H9 (cell line): ENCODE measurements around the gene SELENOF. TPM values are rescaled to one million over a fixed set of nuclear protein-coding genes. Genes with fewer than 3 reads are reported as not detected.
A peak's percentile ranks its signal among the peaks of the same experiment; 100 is the strongest.

Experiments
- DNase-seq: peaks from one replicate; pipeline ENCODE4 v3.0.0-alpha.2; 2017
- H2AFZ ChIP-seq: one replicate; pipeline ENCODE4 v1.6.1; 2013; ENCODE audit warnings: mild to moderate bottlenecking, low read length, control low read depth, moderate library complexity
- H2AK5ac ChIP-seq: 2 replicates; pipeline ENCODE4 v1.6.1; 2013; ENCODE audit warnings: low read length, control low read depth, mixed read lengths; ENCODE audit not compliant: insufficient read length
- H2BK120ac ChIP-seq: one replicate; pipeline ENCODE4 v1.6.1; 2013; ENCODE audit warnings: low read depth, mild to moderate bottlenecking, low read length, control low read depth, inconsistent platforms; ENCODE audit not compliant: poor library complexity, severe bottlenecking
- H2BK12ac ChIP-seq: 2 replicates; pipeline ENCODE4 v1.6.1; 2013; ENCODE audit warnings: low read length, control low read depth, mixed read lengths, low read depth; ENCODE audit not compliant: insufficient read length
- H2BK15ac ChIP-seq: 2 replicates; pipeline ENCODE4 v1.6.1; 2013; ENCODE audit warnings: low read depth, low read length, control low read depth
- H2BK20ac ChIP-seq: one replicate; pipeline ENCODE4 v1.6.1; 2013; ENCODE audit warnings: low read depth, mild to moderate bottlenecking, low read length, control low read depth, inconsistent platforms; ENCODE audit not compliant: poor library complexity, severe bottlenecking
- H2BK5ac ChIP-seq: 2 replicates; pipeline ENCODE4 v1.6.1; 2013; ENCODE audit warnings: low read length, control low read depth, mixed read lengths; ENCODE audit not compliant: insufficient read length
- H3K14ac ChIP-seq: 2 replicates; pipeline ENCODE4 v1.6.1; 2013; ENCODE audit warnings: low read length, control low read depth; ENCODE audit not compliant: insufficient read depth
- H3K18ac ChIP-seq: 2 replicates; pipeline ENCODE4 v1.6.1; 2013; ENCODE audit warnings: low read depth, mild to moderate bottlenecking, mixed read lengths, low read length, control low read depth; ENCODE audit not compliant: insufficient read length
- H3K23ac ChIP-seq: 2 replicates; pipeline ENCODE4 v1.6.1; 2013; ENCODE audit warnings: low read length, control low read depth, mixed read lengths, low read depth; ENCODE audit not compliant: insufficient read length
- H3K23me2 ChIP-seq: 2 replicates; pipeline ENCODE4 v1.6.1; 2013; ENCODE audit warnings: low read depth, mild to moderate bottlenecking, mixed read lengths, low read length, control low read depth; ENCODE audit not compliant: insufficient read length, poor library complexity, severe bottlenecking
- H3K27ac ChIP-seq: 2 replicates; pipeline ENCODE4 v1.5.1; 2013; ENCODE audit warnings: low read length, control low read depth, mixed read lengths, low read depth; ENCODE audit not compliant: insufficient read length
- H3K27me3 ChIP-seq: 2 replicates; pipeline ENCODE4 v1.6.1; 2013; ENCODE audit warnings: low read length, control low read depth, inconsistent platforms; ENCODE audit not compliant: insufficient read depth
- H3K4ac ChIP-seq: 2 replicates; pipeline ENCODE4 v1.6.1; 2013; ENCODE audit warnings: low read depth, mild to moderate bottlenecking, control low read depth, inconsistent platforms, low read length, moderate library complexity
- H3K4me1 ChIP-seq: 2 replicates; pipeline ENCODE4 v1.6.1; 2013; ENCODE audit warnings: low read length, control low read depth, inconsistent platforms; ENCODE audit not compliant: insufficient read depth
- H3K4me2 ChIP-seq: 2 replicates; pipeline ENCODE4 v1.6.1; 2013; ENCODE audit warnings: low read length, control low read depth, mixed read lengths; ENCODE audit not compliant: insufficient read length, insufficient read depth
- H3K56ac ChIP-seq: 2 replicates; pipeline ENCODE4 v1.6.1; 2013; ENCODE audit warnings: low read depth, mild to moderate bottlenecking, mixed read lengths, low read length, control low read depth; ENCODE audit not compliant: insufficient read length
- H3K79me1 ChIP-seq: 2 replicates; pipeline ENCODE4 v1.6.1; 2013; ENCODE audit warnings: low read depth, mild to moderate bottlenecking, moderate library complexity, low read length, control low read depth, inconsistent platforms; ENCODE audit not compliant: insufficient read depth, poor library complexity, severe bottlenecking
- H3K79me2 ChIP-seq: 2 replicates; pipeline ENCODE4 v1.6.1; 2013; ENCODE audit warnings: low read length, control low read depth, inconsistent platforms; ENCODE audit not compliant: insufficient read depth
- H3K9ac ChIP-seq: 2 replicates; pipeline ENCODE4 v1.6.1; 2013; ENCODE audit warnings: low read length, control low read depth, mixed read lengths; ENCODE audit not compliant: insufficient read length; ENCODE audit errors: extremely low read depth
- H3K9me3 ChIP-seq: one replicate; pipeline ENCODE4 v1.6.1; 2013; ENCODE audit warnings: low read depth, low read length, inconsistent platforms; ENCODE audit not compliant: control insufficient read depth
- H3T11ph ChIP-seq: one replicate; pipeline ENCODE4 v1.6.1; 2013; ENCODE audit warnings: mild to moderate bottlenecking, low read length, control low read depth, inconsistent platforms
- H4K20me1 ChIP-seq: one replicate; pipeline ENCODE4 v1.6.1; 2013; ENCODE audit not compliant: control insufficient read depth, insufficient read length, insufficient read depth
- H4K5ac ChIP-seq: 2 replicates; pipeline ENCODE4 v1.6.1; 2013; ENCODE audit warnings: low read depth, mild to moderate bottlenecking, mixed read lengths, low read length, control low read depth; ENCODE audit not compliant: insufficient read length
- H4K8ac ChIP-seq: replicated peaks from 2 replicates; pipeline ENCODE4 v1.6.1; 2013; ENCODE audit warnings: low read length, control low read depth, mixed read lengths, low read depth; ENCODE audit not compliant: insufficient read length
- H4K91ac ChIP-seq: 2 replicates; pipeline ENCODE4 v1.6.1; 2013; ENCODE audit warnings: low read depth, mild to moderate bottlenecking, moderate library complexity, mixed read lengths, low read length, control low read depth; ENCODE audit not compliant: insufficient read length
- H3K27ac Mint-ChIP-seq, 3 experiments: 2 replicates in 2 of 3; 3 replicates in 1 of 3; pipeline ENCODE4 v1.8.0; 2020 to 2021; ENCODE audit warnings: mixed read lengths in 3 of 3, mild to moderate bottlenecking in 1 of 3, moderate library complexity in 1 of 3
- H3K27me3 Mint-ChIP-seq: 2 replicates; pipeline ENCODE4 v1.8.0; 2021; ENCODE audit warnings: low read depth, mild to moderate bottlenecking, moderate library complexity, mixed read lengths
- H3K36me3 Mint-ChIP-seq, 3 experiments: 2 replicates in 2 of 3; 3 replicates in 1 of 3; pipeline ENCODE4 v1.8.0; 2020 to 2021; ENCODE audit warnings: low read depth in 3 of 3, mixed read lengths in 3 of 3; ENCODE audit not compliant: insufficient read depth in 1 of 3
- H3K4me1 Mint-ChIP-seq, 2 experiments: 2 replicates each; pipeline ENCODE4 v1.8.0; 2020; ENCODE audit warnings: mixed read lengths in 2 of 2
- H3K4me3 Mint-ChIP-seq, 2 experiments: 2 replicates in 1 of 2; 3 replicates in 1 of 2; pipeline ENCODE4 v1.8.0; 2020 to 2021; ENCODE audit warnings: mild to moderate bottlenecking in 2 of 2, mixed read lengths in 2 of 2, moderate library complexity in 1 of 2
- H3K9me3 Mint-ChIP-seq, 2 experiments: 2 replicates in 1 of 2; 3 replicates in 1 of 2; pipeline ENCODE4 v1.8.0; 2020; ENCODE audit warnings: mild to moderate bottlenecking in 2 of 2, mixed read lengths in 2 of 2, moderate library complexity in 1 of 2
- WGBS: extraction: QIAGEN DNeasy Blood & Tissue Kit; methylation state at CpG from one replicate; pipeline ENCODE4 v1.1.7; 2013; ENCODE audit warnings: missing lambda C conversion rate, low lambda C conversion rate, mixed read lengths; ENCODE audit not compliant: insufficient read length; ENCODE audit errors: extremely low coverage; 5-methylcytosine and 5-hydroxymethylcytosine counted together
- total RNA-seq: library from RNA; stranded (reverse); gene quantifications from 2 replicates; pipeline ENCODE4 v1.2.1, GENCODE V29; 2021
- TF ChIP-seq, protein P1 (sequence below): fragments of 200-600 bp; sonication (generic); conservative IDR thresholded peaks from 3 replicates; pipeline ENCODE4 v1.8.0; 2021; ENCODE audit warnings: antibody characterized with exemption, mild to moderate bottlenecking

The SELENOF gene
- total RNA-seq, 1 experiment from 2014 or later = 143 TPM

DNA sequence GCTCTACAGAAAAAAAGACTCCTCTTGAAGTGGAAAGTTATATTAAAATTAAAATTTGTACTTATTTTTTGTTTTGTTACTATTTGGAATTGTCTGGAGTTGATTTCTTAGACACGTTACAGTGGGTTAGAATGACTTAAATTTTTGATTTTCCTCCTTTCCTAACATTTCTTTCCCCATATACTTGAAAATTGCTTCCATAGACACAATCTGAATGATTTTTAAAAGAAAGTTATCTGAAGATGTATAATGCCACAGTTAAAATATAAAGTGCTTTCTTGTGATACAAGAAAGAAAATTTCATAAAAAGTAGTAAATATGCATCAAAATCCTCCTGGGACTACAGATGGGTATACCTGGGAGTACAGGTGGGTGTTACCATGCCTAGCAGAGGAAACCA is 2.8 kb upstream of the SELENOF start:
- WGBS = no CpG with 5 or more reads among the region's 1 CpG
- H3K4me3 Mint-ChIP-seq = peak overlapping the region; percentile 18 to 63; a peak in 3 of 5 replicates
- no peak for DNase-seq

More for the DNA sequence above, 2.8 kb upstream of the SELENOF start:
- no peak overlapping the region for H3K56ac ChIP-seq
- no peak overlapping the region for H3K9ac ChIP-seq
- no peak overlapping the region for H3K23ac ChIP-seq
- H3K27ac ChIP-seq = no peak overlapping the region
- H3K9me3 ChIP-seq = no peaks in the 10 kb centered on the region
- no peak overlapping the region for H3K14ac ChIP-seq
- Mint-ChIP-seq H3K36me3 (peaks cover 0 to 16% (median 12%) of the 10 kb centered on the region in 3 experiments; a peak in 5 of 7 replicates), H3K9me3 (peaks cover 4 to 11% of the 10 kb centered on the region in 2 experiments; a peak in 4 of 5 replicates), H3K27ac (no peak overlapping the region), H3K4me1 (peaks cover 10 to 22% of the 10 kb centered on the region in 2 experiments), H3K27me3 (no peaks in the 10 kb centered on the region)
- no peak overlapping the region for H4K8ac ChIP-seq
- H3K23me2 ChIP-seq = peaks cover 13% of the 10 kb centered on the region
- no peak overlapping the region for H3T11ph ChIP-seq
- H3K4ac ChIP-seq = no peak overlapping the region
- H3K79me1 ChIP-seq = peaks cover 3% of the 10 kb centered on the region
- H3K79me2 ChIP-seq = peaks cover 35% of the 10 kb centered on the region
- H2BK15ac ChIP-seq = no peak overlapping the region
- H4K20me1 ChIP-seq = no peaks in the 10 kb centered on the region
- H3K27me3 ChIP-seq = no peaks in the 10 kb centered on the region
- no peak overlapping the region for H2BK12ac ChIP-seq
- no peak overlapping the region for H2AFZ ChIP-seq
- no peaks in the 10 kb centered on the region; the same call in 1 of the 2 replicates for H3K4me1 ChIP-seq
- no peak overlapping the region for H4K91ac ChIP-seq
- no peak overlapping the region for H2AK5ac ChIP-seq
- no peak overlapping the region for H2BK5ac ChIP-seq
- H3K18ac ChIP-seq = no peak overlapping the region
- no peak overlapping the region for H2BK120ac ChIP-seq
- no peak overlapping the region for H3K4me2 ChIP-seq
- H2BK20ac ChIP-seq = no peak overlapping the region
- TF ChIP-seq, protein P1, sequence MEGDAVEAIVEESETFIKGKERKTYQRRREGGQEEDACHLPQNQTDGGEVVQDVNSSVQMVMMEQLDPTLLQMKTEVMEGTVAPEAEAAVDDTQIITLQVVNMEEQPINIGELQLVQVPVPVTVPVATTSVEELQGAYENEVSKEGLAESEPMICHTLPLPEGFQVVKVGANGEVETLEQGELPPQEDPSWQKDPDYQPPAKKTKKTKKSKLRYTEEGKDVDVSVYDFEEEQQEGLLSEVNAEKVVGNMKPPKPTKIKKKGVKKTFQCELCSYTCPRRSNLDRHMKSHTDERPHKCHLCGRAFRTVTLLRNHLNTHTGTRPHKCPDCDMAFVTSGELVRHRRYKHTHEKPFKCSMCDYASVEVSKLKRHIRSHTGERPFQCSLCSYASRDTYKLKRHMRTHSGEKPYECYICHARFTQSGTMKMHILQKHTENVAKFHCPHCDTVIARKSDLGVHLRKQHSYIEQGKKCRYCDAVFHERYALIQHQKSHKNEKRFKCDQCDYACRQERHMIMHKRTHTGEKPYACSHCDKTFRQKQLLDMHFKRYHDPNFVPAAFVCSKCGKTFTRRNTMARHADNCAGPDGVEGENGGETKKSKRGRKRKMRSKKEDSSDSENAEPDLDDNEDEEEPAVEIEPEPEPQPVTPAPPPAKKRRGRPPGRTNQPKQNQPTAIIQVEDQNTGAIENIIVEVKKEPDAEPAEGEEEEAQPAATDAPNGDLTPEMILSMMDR = no peak
- H4K5ac ChIP-seq = no peak overlapping the region
